Skeletal muscle satellite cell (primary cell): ENCODE data around the gene ARMCX5.

Experiments used
- H3K27me3 ChIP-seq: 2 replicates; pipeline ENCODE4 v1.7.0; 2013; ENCODE audit warnings: low read length; ENCODE audit not compliant: control insufficient read depth, insufficient read depth
- H3K36me3 ChIP-seq: 2 replicates; pipeline ENCODE4 v1.7.0; 2013; ENCODE audit warnings: mild to moderate bottlenecking, control low read depth, low read length; ENCODE audit not compliant: insufficient read depth
- H3K4me1 ChIP-seq: 2 replicates; pipeline ENCODE4 v1.7.0; 2013; ENCODE audit warnings: low read length; ENCODE audit not compliant: control insufficient read depth, insufficient read depth
- H3K4me2 ChIP-seq: 2 replicates; pipeline ENCODE4 v1.7.0; 2013; ENCODE audit warnings: mild to moderate bottlenecking, low read length
- H3K4me3 ChIP-seq: 2 replicates; pipeline ENCODE4 v1.7.0; 2013; ENCODE audit warnings: low read length
- H3K9ac ChIP-seq: 2 replicates; pipeline ENCODE4 v1.7.0; 2013; ENCODE audit warnings: mild to moderate bottlenecking, low read depth, low read length, moderate library complexity
- H3K9me3 ChIP-seq: replicated peaks from 2 replicates; pipeline ENCODE4 v1.7.0; 2013; ENCODE audit warnings: mild to moderate bottlenecking, control low read depth, low read length

The ARMCX5 gene

GRCh38 chrX:102637561-102637960, 38.2 kb downstream of the ARMCX5 start:
- H3K4me2 ChIP-seq: no peak overlapping the region

GRCh38 chrX:102650903-102651241, 51.6 kb downstream of the ARMCX5 start:
- H3K9ac ChIP-seq: peak overlapping the region; percentile 56
- H3K4me3 ChIP-seq: peak overlapping the region; percentile 69
- H3K4me2 ChIP-seq: peak overlapping the region; percentile 83
- H3K27me3 ChIP-seq: no peaks in the 10 kb centered on the region
- H3K4me1 ChIP-seq: no peaks in the 10 kb centered on the region
- H3K9me3 ChIP-seq: no peaks in the 10 kb centered on the region
- no peaks in the 10 kb centered on the region for H3K36me3 ChIP-seq

More at GRCh38 chrX:102637561-102637960, 38.2 kb downstream of the ARMCX5 start:
- Histone ChIP-seq H3K4me3 (no peak overlapping the region), H3K36me3 (no peaks in the 10 kb centered on the region), H3K9ac (no peak overlapping the region), H3K9me3 (no peaks in the 10 kb centered on the region), H3K4me1 (no peaks in the 10 kb centered on the region), H3K27me3 (no peaks in the 10 kb centered on the region)

GRCh38 chrX:102651242-102652011, 52.1 kb downstream of the ARMCX5 start, which contains the start of gene GPRASP1:
GPRASP1 (plus strand) TSS chrX:102651483; CDS start chrX:102653914, 2,431 bp downstream.
- Histone ChIP-seq H3K4me2 (peak within 1 kb of the TSS; percentile 83), H3K9me3 (no peaks in the 10 kb centered on the region)

GRCh38 chrX:102652031-102652688, 52.8 kb downstream of the ARMCX5 start:
- H3K27me3 ChIP-seq: no peaks in the 10 kb centered on the region
- peak overlapping the region; percentile 56 for H3K9ac ChIP-seq
- H3K9me3 ChIP-seq: no peaks in the 10 kb centered on the region
- peak overlapping the region; percentile 69 for H3K4me3 ChIP-seq
- no peaks in the 10 kb centered on the region for H3K4me1 ChIP-seq
- no peaks in the 10 kb centered on the region for H3K36me3 ChIP-seq
- peak overlapping the region; percentile 83 for H3K4me2 ChIP-seq

More at GRCh38 chrX:102651242-102652011, 52.1 kb downstream of the ARMCX5 start, which contains the start of gene GPRASP1:
- no peaks in the 10 kb centered on the region for H3K36me3 ChIP-seq
- H3K9ac ChIP-seq: peak within 1 kb of the TSS; percentile 56
- H3K4me3 ChIP-seq: peak within 1 kb of the TSS; percentile 69
- no peaks in the 10 kb centered on the region for H3K27me3 ChIP-seq
- no peaks in the 10 kb centered on the region for H3K4me1 ChIP-seq
